Loucy (cell line): ENCODE data around the gene ZNF407.

Source experiments
- H2AFZ ChIP-seq: fragments of 200-600 bp; sonication (generic); 2 replicates; pipeline ENCODE4 v1.6.0; 2016; ENCODE audit warnings: antibody characterized with exemption, mild to moderate bottlenecking, low read length, moderate library complexity
- H3F3A ChIP-seq: fragments of 200-600 bp; 2 replicates; pipeline ENCODE4 v1.6.0; 2016; ENCODE audit warnings: antibody characterized with exemption, low read depth, mild to moderate bottlenecking
- H3K27me3 ChIP-seq: fragments of 200-600 bp; sonication (generic); 2 replicates; pipeline ENCODE4 v1.6.1; 2014; ENCODE audit warnings: low read length, mild to moderate bottlenecking; ENCODE audit not compliant: insufficient read depth, poor library complexity, severe bottlenecking
- H3K36me3 ChIP-seq: fragments of 200-600 bp; sonication (generic); 2 replicates; pipeline ENCODE4 v1.6.1; 2016; ENCODE audit warnings: low read length; ENCODE audit not compliant: insufficient read depth
- H3K4me1 ChIP-seq: fragments of 200-600 bp; sonication (generic); 2 replicates; pipeline ENCODE4 v1.5.1; 2014; ENCODE audit warnings: low read length, mild to moderate bottlenecking; ENCODE audit not compliant: insufficient read depth, poor library complexity, severe bottlenecking
- H3K4me2 ChIP-seq: fragments of 200-600 bp; sonication (generic); 2 replicates; pipeline ENCODE4 v1.6.0; 2014; ENCODE audit warnings: antibody characterized with exemption, low read length, low read depth, mild to moderate bottlenecking; ENCODE audit not compliant: poor library complexity, severe bottlenecking
- H3K4me3 ChIP-seq: fragments of 200-600 bp; sonication (generic); 2 replicates; pipeline ENCODE4 v1.5.1; 2014; ENCODE audit warnings: low read length, mild to moderate bottlenecking, mixed read lengths; ENCODE audit not compliant: poor library complexity, severe bottlenecking
- H3K79me2 ChIP-seq: fragments of 200-600 bp; sonication (generic); 2 replicates; pipeline ENCODE4 v1.6.1; 2014; ENCODE audit warnings: low read length; ENCODE audit not compliant: insufficient read depth
- H3K9ac ChIP-seq: fragments of 200-600 bp; sonication (generic); 2 replicates; pipeline ENCODE4 v1.6.0; 2014; ENCODE audit warnings: mild to moderate bottlenecking, low read depth, low read length, moderate library complexity; ENCODE audit not compliant: poor library complexity, severe bottlenecking
- H3K9me2 ChIP-seq: fragments of 200-600 bp; sonication (generic); replicated peaks from 2 replicates; pipeline ENCODE4 v1.6.1; 2016; ENCODE audit warnings: low read depth, low read length, mixed read lengths
- H3K9me3 ChIP-seq: fragments of 200-600 bp; sonication (generic); 2 replicates; pipeline ENCODE4 v1.6.1; 2014; ENCODE audit warnings: mild to moderate bottlenecking, antibody characterized with exemption, low read length, low read depth; ENCODE audit not compliant: insufficient read depth
- H4K20me1 ChIP-seq: fragments of 200-600 bp; sonication (generic); 2 replicates; pipeline ENCODE4 v1.6.0; 2014; ENCODE audit warnings: antibody characterized with exemption, low read length, mild to moderate bottlenecking; ENCODE audit not compliant: insufficient read depth, poor library complexity, severe bottlenecking
- EZH2phosphoT487 ChIP-seq: fragments of 200-600 bp; IDR thresholded peaks from 2 replicates; pipeline ENCODE4 v1.6.1; 2018; ENCODE audit warnings: antibody characterized with exemption, mild to moderate bottlenecking, moderate library complexity, borderline replicate concordance
- TF ChIP-seq, protein P1 (sequence below): fragments of 200-600 bp; sonication (generic); conservative IDR thresholded peaks from 2 replicates; pipeline ENCODE4 v1.5.1; 2014; ENCODE audit warnings: mild to moderate bottlenecking, antibody characterized with exemption, low read length

ZNF407 gene

DNA sequence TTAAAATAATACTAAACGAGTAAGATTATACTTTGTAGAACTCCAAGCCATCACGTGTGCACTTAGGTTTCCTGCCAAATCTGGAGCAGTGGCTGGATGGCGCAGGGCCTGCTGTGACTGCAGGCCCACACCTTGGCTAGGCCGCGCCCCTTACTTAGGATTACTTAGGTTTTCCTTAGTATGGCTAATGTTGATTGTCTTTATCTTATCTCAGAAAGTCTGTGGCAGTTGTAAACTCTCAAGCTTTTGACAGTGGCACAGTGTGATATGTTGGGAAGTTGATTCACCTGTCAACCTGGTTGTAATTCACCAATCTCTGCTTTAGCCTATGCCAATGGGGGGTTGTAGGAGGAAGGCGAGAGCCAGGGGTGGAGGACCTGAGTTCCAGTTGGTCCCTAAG is 208.4 kb downstream of the ZNF407 start:
- no peak overlapping the region for H3K4me3 ChIP-seq
- H3K9me3 ChIP-seq, result no peaks in the 10 kb centered on the region
- no peaks in the 10 kb centered on the region for H3K79me2 ChIP-seq
- no peaks in the 10 kb centered on the region for H4K20me1 ChIP-seq
- TF ChIP-seq, protein P1, sequence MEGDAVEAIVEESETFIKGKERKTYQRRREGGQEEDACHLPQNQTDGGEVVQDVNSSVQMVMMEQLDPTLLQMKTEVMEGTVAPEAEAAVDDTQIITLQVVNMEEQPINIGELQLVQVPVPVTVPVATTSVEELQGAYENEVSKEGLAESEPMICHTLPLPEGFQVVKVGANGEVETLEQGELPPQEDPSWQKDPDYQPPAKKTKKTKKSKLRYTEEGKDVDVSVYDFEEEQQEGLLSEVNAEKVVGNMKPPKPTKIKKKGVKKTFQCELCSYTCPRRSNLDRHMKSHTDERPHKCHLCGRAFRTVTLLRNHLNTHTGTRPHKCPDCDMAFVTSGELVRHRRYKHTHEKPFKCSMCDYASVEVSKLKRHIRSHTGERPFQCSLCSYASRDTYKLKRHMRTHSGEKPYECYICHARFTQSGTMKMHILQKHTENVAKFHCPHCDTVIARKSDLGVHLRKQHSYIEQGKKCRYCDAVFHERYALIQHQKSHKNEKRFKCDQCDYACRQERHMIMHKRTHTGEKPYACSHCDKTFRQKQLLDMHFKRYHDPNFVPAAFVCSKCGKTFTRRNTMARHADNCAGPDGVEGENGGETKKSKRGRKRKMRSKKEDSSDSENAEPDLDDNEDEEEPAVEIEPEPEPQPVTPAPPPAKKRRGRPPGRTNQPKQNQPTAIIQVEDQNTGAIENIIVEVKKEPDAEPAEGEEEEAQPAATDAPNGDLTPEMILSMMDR, result no peak
- no peak for TF ChIP-seq EZH2phosphoT487
- no peaks in the 10 kb centered on the region for H3K36me3 ChIP-seq
- H3F3A ChIP-seq, result no peaks in the 10 kb centered on the region
- H3K4me2 ChIP-seq, result no peak overlapping the region
- H3K9me2 ChIP-seq, result no peaks in the 10 kb centered on the region
- no peaks in the 10 kb centered on the region for H3K27me3 ChIP-seq
- peaks cover 8% of the 10 kb centered on the region for H3K4me1 ChIP-seq
- H2AFZ ChIP-seq, result no peak overlapping the region
- H3K9ac ChIP-seq, result no peak overlapping the region

- Histone ChIP-seq H3K79me2 (no peaks in the 10 kb centered on the region), H3K36me3 (no peaks in the 10 kb centered on the region), H3K27me3 (no peaks in the 10 kb centered on the region), H3K9ac (no peak overlapping the region), H3K9me3 (no peaks in the 10 kb centered on the region), H2AFZ (no peak overlapping the region), H3K9me2 (no peaks in the 10 kb centered on the region), H3F3A (no peaks in the 10 kb centered on the region), H4K20me1 (no peaks in the 10 kb centered on the region), H3K4me3 (no peak overlapping the region), H3K4me2 (no peak overlapping the region), H3K4me1 (peaks cover 8% of the 10 kb centered on the region)
- TF ChIP-seq, protein P1, result no peak
- TF ChIP-seq EZH2phosphoT487, result no peak
Observed at GRCh38 chr18:74806700-74807416, 209.2 kb downstream of the ZNF407 start.

- Histone ChIP-seq H3K36me3 (no peaks in the 10 kb centered on the region), H3K27me3 (no peaks in the 10 kb centered on the region), H2AFZ (no peak overlapping the region), H3K9ac (no peak overlapping the region), H3K4me3 (no peak overlapping the region), H3K4me1 (peaks cover 7% of the 10 kb centered on the region), H3K9me2 (no peaks in the 10 kb centered on the region), H3K79me2 (no peaks in the 10 kb centered on the region), H3F3A (no peaks in the 10 kb centered on the region), H4K20me1 (no peaks in the 10 kb centered on the region), H3K9me3 (no peaks in the 10 kb centered on the region), H3K4me2 (no peak overlapping the region)
- TF ChIP-seq, protein P1, result no peak
- TF ChIP-seq EZH2phosphoT487, result no peak
Observed at GRCh38 chr18:74817576-74817975, 219.9 kb downstream of the ZNF407 start.
